ENCODE data around the gene CDC42BPG.

Gene CDC42BPG

DNA sequence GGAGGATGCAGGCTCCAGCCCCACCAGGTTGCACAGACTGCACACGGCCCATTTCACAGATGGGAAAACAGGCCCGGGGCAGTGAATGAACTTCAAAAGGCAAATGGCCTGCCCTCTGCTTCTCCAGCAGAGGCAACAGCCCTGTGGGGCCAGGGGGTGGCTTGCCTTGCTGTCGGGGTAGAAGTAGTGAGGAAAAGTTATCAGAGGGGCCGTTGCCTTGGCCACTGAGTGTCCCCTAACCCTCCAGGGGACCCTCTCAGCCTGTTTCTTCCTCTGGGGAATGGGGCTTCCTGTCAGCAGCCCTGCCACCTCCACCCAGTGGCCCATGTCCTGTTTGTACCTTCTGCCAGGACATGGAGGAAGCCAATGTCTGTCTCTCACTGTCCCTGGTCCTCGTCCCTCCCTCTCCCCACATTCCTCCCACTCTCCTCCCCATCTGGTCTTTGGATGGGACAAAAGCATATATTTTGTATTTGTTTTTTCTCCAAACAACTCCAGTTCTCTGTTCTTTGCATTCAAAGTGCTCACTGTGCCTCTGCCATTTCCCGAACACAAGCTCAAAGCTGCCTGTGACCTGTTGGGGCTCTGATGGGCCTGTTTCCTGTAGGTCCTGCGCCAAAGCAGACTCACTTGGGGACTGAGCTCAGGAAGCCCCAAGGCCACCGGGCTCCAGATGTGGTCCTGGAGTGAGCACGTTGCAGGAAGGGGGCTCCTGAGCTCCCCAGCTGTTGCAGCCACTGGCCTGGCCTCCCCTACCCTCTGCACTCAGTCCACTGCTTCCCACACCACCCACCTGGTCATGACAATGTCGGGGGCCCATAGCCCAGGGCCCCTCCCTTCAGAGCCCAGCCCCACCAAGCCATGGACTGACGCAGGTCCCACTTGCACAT is 50.9 kb downstream of the CDC42BPG start:
- H3K36me3 ChIP-seq (ENCODE audit: insufficient read depth) = no peaks in the 10 kb centered on the region
- no peak overlapping the region for H3K27ac ChIP-seq
- H2AFZ ChIP-seq (ENCODE audit: low read depth) = no peak overlapping the region
- no peak overlapping the region for H3K4me2 ChIP-seq
- no peaks in the 10 kb centered on the region for H3K79me2 ChIP-seq (ENCODE audit: insufficient read depth, low read depth)
- H3K4me1 ChIP-seq (ENCODE audit: low read depth, poor library complexity, severe bottlenecking) = no peaks in the 10 kb centered on the region
- no peaks in the 10 kb centered on the region for H4K20me1 ChIP-seq (ENCODE audit: insufficient read depth)
- H3K27me3 ChIP-seq (ENCODE audit: insufficient read depth, low read depth) = no peaks in the 10 kb centered on the region
- no peak overlapping the region for H3K9ac ChIP-seq
- H3K4me3 ChIP-seq (IDR thresholded peaks at IDR 0.05; ENCODE audit: insufficient read depth, low read depth, low read length) = no peak overlapping the region
- TF ChIP-seq, protein P1, sequence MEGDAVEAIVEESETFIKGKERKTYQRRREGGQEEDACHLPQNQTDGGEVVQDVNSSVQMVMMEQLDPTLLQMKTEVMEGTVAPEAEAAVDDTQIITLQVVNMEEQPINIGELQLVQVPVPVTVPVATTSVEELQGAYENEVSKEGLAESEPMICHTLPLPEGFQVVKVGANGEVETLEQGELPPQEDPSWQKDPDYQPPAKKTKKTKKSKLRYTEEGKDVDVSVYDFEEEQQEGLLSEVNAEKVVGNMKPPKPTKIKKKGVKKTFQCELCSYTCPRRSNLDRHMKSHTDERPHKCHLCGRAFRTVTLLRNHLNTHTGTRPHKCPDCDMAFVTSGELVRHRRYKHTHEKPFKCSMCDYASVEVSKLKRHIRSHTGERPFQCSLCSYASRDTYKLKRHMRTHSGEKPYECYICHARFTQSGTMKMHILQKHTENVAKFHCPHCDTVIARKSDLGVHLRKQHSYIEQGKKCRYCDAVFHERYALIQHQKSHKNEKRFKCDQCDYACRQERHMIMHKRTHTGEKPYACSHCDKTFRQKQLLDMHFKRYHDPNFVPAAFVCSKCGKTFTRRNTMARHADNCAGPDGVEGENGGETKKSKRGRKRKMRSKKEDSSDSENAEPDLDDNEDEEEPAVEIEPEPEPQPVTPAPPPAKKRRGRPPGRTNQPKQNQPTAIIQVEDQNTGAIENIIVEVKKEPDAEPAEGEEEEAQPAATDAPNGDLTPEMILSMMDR (conservative IDR thresholded peaks at IDR 0.05; ENCODE audit: low read depth, low read length) = no peak

DNA sequence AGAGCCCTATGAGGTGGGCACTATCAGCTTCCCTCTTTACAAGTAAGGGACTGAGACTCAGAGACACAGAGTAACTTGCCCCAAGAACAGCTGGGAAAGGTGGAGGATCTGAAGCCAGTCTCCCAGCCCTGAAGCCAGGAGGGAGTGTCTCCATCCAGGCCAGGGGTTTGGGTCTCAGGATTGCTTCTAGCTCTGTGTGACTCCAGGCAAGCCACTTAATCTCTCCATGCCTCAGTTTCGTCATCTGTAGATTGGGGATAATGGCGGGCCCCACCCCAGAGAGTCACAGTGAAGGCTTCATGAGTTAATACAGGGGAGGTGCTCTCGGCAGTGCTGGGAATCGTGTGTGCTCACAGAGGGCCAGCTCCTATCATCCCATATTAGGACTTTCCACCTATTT is 52.0 kb downstream of the CDC42BPG start:
- no peaks in the 10 kb centered on the region for H4K20me1 ChIP-seq (ENCODE audit: insufficient read depth)

DNA sequence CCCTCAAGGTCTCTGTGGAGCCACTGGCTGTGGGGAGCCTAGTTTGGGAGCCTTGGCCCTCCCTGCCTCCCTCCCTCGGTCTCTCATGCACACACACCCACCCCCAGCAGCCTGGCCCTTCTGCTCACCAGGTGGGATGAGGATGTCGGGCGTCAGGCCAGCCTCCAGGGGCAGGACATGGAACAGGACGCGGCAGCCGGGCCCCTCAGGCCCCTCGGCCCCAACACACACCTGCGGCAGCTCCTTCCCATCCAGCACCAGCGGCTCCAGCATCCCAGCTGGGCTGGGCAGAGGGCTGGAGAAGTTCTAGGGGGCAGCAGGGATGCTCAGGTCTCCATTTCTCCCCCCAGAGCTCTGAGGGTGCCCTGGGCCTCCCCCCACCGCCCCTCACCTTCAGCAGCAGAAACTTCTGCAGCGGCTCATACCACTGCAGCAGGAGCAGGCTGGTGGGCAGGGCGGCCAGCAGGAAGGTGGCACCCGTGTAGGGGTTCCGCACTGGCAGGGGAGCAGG is 52.6 kb downstream of the CDC42BPG start:
- no peak overlapping the region for H3K9ac ChIP-seq

More for the DNA sequence above, 52.0 kb downstream of the CDC42BPG start:
- TF ChIP-seq, protein P1 (conservative IDR thresholded peaks at IDR 0.05; ENCODE audit: low read depth, low read length) = no peak
- Histone ChIP-seq H3K4me3 (IDR thresholded peaks at IDR 0.05; ENCODE audit: insufficient read depth, low read depth, low read length) (no peak overlapping the region), H3K27me3 (ENCODE audit: insufficient read depth, low read depth) (no peaks in the 10 kb centered on the region), H3K4me1 (ENCODE audit: low read depth, poor library complexity, severe bottlenecking) (no peaks in the 10 kb centered on the region), H3K36me3 (ENCODE audit: insufficient read depth) (no peaks in the 10 kb centered on the region), H3K27ac (no peak overlapping the region), H3K9ac (no peak overlapping the region), H3K4me2 (no peak overlapping the region), H2AFZ (ENCODE audit: low read depth) (no peak overlapping the region), H3K79me2 (ENCODE audit: insufficient read depth, low read depth) (no peaks in the 10 kb centered on the region)

DNA sequence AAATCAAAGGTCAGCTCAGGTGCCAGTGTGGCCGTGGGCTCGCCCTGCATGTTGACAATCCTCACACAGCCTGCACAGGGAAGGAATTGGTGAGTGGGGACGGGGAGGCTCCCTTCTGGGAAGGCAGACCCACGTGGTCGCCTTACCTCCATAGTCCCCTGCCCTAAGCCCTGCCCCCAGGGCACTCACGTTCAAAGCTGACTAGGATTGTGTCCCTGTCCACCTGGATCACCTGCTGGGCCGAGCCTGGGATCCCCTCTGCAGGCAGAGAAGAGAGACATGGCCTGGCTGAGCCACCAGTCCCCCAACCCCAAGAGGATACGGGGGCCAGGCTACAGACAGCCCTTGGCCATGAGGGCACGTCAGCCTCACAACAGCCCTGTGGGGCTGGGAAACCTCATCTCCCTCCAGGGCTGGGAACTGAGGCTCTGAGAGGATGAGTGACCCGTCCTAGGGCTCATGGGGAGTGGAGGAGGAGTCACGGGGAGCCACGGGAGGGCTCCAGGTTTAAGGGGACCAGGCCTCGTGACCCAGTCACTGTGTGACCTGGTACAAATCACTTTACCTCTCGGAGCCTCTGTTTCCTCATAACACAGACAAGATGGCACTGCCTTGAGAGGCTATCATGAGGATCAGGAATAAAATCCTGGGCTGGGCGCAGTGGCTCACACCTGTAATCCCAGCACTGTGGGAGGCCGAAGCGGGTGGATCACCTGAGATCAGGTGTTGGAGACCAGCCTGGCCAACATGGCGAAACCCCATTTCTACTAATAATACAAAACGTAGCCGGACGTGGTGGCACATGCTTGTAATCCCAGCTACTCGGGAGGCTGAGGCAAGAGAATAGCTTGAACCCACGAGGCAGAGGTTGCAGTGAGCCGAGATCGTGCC is 54.0 kb downstream of the CDC42BPG start:
- no peak overlapping the region for H3K27ac ChIP-seq
- no peaks in the 10 kb centered on the region for H3K36me3 ChIP-seq (ENCODE audit: insufficient read depth)
- H3K79me2 ChIP-seq (ENCODE audit: insufficient read depth, low read depth) = no peaks in the 10 kb centered on the region
- H3K4me3 ChIP-seq (IDR thresholded peaks at IDR 0.05; ENCODE audit: insufficient read depth, low read depth, low read length) = no peak overlapping the region
- H4K20me1 ChIP-seq (ENCODE audit: insufficient read depth) = no peaks in the 10 kb centered on the region
- H3K27me3 ChIP-seq (ENCODE audit: insufficient read depth, low read depth) = no peaks in the 10 kb centered on the region
- H3K4me2 ChIP-seq = no peak overlapping the region
- TF ChIP-seq, protein P1 (conservative IDR thresholded peaks at IDR 0.05; ENCODE audit: low read depth, low read length) = no peak
- H3K4me1 ChIP-seq (ENCODE audit: low read depth, poor library complexity, severe bottlenecking) = no peaks in the 10 kb centered on the region
- no peak overlapping the region for H3K9ac ChIP-seq
- no peak overlapping the region for H2AFZ ChIP-seq (ENCODE audit: low read depth)

More for the DNA sequence above, 52.6 kb downstream of the CDC42BPG start:
- H4K20me1 ChIP-seq (ENCODE audit: insufficient read depth) = no peaks in the 10 kb centered on the region
- H3K79me2 ChIP-seq (ENCODE audit: insufficient read depth, low read depth) = no peaks in the 10 kb centered on the region
- no peak overlapping the region for H3K4me2 ChIP-seq
- H3K36me3 ChIP-seq (ENCODE audit: insufficient read depth) = no peaks in the 10 kb centered on the region
- H3K27ac ChIP-seq = no peak overlapping the region
- no peak overlapping the region for H3K4me3 ChIP-seq (IDR thresholded peaks at IDR 0.05; ENCODE audit: insufficient read depth, low read depth, low read length)
- TF ChIP-seq, protein P1 (conservative IDR thresholded peaks at IDR 0.05; ENCODE audit: low read depth, low read length) = no peak
- no peak overlapping the region for H2AFZ ChIP-seq (ENCODE audit: low read depth)
- H3K4me1 ChIP-seq (ENCODE audit: low read depth, poor library complexity, severe bottlenecking) = no peaks in the 10 kb centered on the region
- H3K27me3 ChIP-seq (ENCODE audit: insufficient read depth, low read depth) = no peaks in the 10 kb centered on the region

Data from KMS-11 (cell line).